ENCODE measurements around the gene AAGAB. TPM values are rescaled to one million over a fixed set of nuclear protein-coding genes. Genes with fewer than 3 reads are reported as not detected.

AAGAB gene, protein sequence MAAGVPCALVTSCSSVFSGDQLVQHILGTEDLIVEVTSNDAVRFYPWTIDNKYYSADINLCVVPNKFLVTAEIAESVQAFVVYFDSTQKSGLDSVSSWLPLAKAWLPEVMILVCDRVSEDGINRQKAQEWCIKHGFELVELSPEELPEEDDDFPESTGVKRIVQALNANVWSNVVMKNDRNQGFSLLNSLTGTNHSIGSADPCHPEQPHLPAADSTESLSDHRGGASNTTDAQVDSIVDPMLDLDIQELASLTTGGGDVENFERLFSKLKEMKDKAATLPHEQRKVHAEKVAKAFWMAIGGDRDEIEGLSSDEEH
- 28.0 and 30.5 TPM in 2 replicates for total RNA-seq

DNA sequence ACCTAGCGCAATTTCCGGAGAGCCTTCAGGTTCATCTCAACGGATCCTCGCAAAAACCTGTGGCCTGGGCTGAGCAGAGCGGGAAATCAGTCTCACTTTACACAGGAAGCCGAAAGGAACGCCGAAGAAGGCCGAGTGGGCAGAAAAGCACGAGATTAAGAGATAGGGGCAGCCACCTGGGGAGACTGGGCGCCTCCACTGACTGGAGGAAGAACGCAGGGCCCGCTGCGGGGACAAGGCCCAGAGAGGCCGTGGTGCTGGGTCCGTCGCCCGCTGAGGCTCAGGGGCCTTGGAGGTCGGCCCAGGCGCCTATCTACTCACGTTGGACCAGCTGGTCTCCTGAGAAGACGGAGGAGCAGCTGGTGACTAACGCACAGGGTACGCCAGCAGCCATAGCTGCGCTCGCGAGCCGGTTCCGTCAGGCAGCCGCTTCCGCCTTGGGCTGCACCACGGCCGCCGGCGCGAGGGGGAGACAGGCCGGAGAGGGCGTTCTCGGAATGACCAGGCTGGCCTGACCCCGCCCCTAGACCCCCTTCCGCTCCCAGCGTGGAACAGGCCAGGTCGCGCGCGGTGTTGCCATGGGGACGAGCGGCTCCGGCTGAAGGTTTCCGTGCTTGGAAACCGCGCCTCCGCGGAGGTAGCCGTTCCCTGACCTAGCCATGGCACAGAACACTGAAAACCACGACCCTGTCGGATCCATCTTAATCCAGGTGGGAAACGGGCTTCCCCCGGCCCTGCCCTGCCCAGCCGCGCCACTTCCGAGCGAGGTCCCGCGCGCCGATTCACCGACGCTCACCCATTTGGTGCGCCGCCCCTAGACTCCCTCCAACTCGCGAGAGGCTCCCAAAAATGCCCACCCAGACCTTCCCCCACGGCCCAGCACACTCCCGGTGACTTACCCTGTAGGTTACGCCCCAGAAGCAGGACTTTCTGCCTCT, at the start of gene AAGAB, which contains the start of gene IQCH:
TSS of gene AAGAB (minus strand) at position 424 of the 938 bp plus-strand sequence. CDS start at position 394, 30 bp downstream.
TSS of gene IQCH (plus strand) at position 549 of the 938 bp plus-strand sequence. CDS start at position 660, 111 bp downstream.

Other genes starting within 250 kb of the AAGAB start
- 36.5 TPM in 2 replicates for gene SMAD3, start 189.1 kb downstream of the AAGAB start, total RNA-seq
- gene IQCH, start 125 bp upstream of the AAGAB start, total RNA-seq = 1.1 and 2.0 TPM in 2 replicates